GM23338 (cell line): ENCODE results near the gene APOBEC3A. TPM values are rescaled to one million over a fixed set of nuclear protein-coding genes. Genes with fewer than 3 reads are reported as not detected.

Source experiments
- ATAC-seq: fragments of 200-7000 bp; cut with Tn5 transposase; 3 replicates; pipeline ENCODE4 v1.9.1; 2020
- DNase-seq: peaks from one replicate; pipeline ENCODE4 v3.0.0-alpha.2; 2015; ENCODE audit warnings: low spot score
- H2AFZ ChIP-seq: fragments of 200-600 bp; sonication (generic); 2 replicates; pipeline ENCODE4 v1.8.0; 2016; ENCODE audit warnings: antibody characterized with exemption, mild to moderate bottlenecking, moderate library complexity
- H3F3A ChIP-seq: fragments of 200-600 bp; sonication (generic); replicated peaks from 2 replicates; pipeline ENCODE4 v1.8.0; 2017; ENCODE audit warnings: antibody characterized with exemption, mixed run types, low read depth
- H3K27ac ChIP-seq: fragments of 200-600 bp; sonication (generic); 2 replicates; pipeline ENCODE4 v1.6.1; 2016; ENCODE audit warnings: low read depth
- H3K27me3 ChIP-seq: fragments of 200-600 bp; sonication (generic); 2 replicates; pipeline ENCODE4 v1.8.0; 2016; ENCODE audit warnings: mild to moderate bottlenecking, mixed run types, moderate library complexity; ENCODE audit not compliant: insufficient read depth
- H3K36me3 ChIP-seq: fragments of 200-600 bp; sonication (generic); 2 replicates; pipeline ENCODE4 v1.8.0; 2016; ENCODE audit warnings: mild to moderate bottlenecking; ENCODE audit not compliant: insufficient read depth
- H3K4me1 ChIP-seq: fragments of 200-600 bp; sonication (generic); 2 replicates; pipeline ENCODE4 v1.8.0; 2016; ENCODE audit warnings: mild to moderate bottlenecking, moderate library complexity; ENCODE audit not compliant: insufficient read depth
- H3K4me2 ChIP-seq: fragments of 200-600 bp; sonication (generic); 2 replicates; pipeline ENCODE4 v1.7.1; 2017; ENCODE audit warnings: mixed run types
- H3K4me3 ChIP-seq: fragments of 200-600 bp; sonication (generic); 2 replicates; pipeline ENCODE4 v1.6.1; 2016; ENCODE audit warnings: mixed run types
- H3K79me2 ChIP-seq: fragments of 200-600 bp; sonication (generic); replicated peaks from 2 replicates; pipeline ENCODE4 v1.8.0; 2017; ENCODE audit warnings: mild to moderate bottlenecking; ENCODE audit not compliant: insufficient read depth
- H3K9me2 ChIP-seq: fragments of 200-600 bp; sonication (generic); 2 replicates; pipeline ENCODE4 v1.8.0; 2017; ENCODE audit not compliant: insufficient read depth
- H4K20me1 ChIP-seq: fragments of 200-600 bp; sonication (generic); replicated peaks from 2 replicates; pipeline ENCODE4 v1.8.0; 2017; ENCODE audit warnings: mild to moderate bottlenecking; ENCODE audit not compliant: insufficient read depth
- H3K27ac Mint-ChIP-seq: 2 replicates; pipeline ENCODE4 v1.8.0; 2020; ENCODE audit warnings: inconsistent platforms, mild to moderate bottlenecking, moderate library complexity, mixed read lengths
- H3K27me3 Mint-ChIP-seq: 3 replicates; pipeline ENCODE4 v1.8.0; 2022; ENCODE audit warnings: low read depth, mild to moderate bottlenecking, moderate library complexity, mixed read lengths, inconsistent platforms; ENCODE audit not compliant: insufficient read depth, poor library complexity
- H3K36me3 Mint-ChIP-seq: 3 replicates; pipeline ENCODE4 v1.8.0; 2021; ENCODE audit warnings: low read depth, mild to moderate bottlenecking, inconsistent platforms, moderate library complexity, mixed read lengths
- H3K4me1 Mint-ChIP-seq: 3 replicates; pipeline ENCODE4 v1.8.0; 2020; ENCODE audit warnings: mild to moderate bottlenecking, inconsistent platforms, mixed read lengths
- H3K4me3 Mint-ChIP-seq: 3 replicates; pipeline ENCODE4 v1.8.0; 2021; ENCODE audit warnings: moderate library complexity, mild to moderate bottlenecking, inconsistent platforms, mixed read lengths
- H3K9me3 Mint-ChIP-seq: 3 replicates; pipeline ENCODE4 v1.8.0; 2020; ENCODE audit warnings: moderate library complexity, mild to moderate bottlenecking, inconsistent platforms, mixed read lengths
- CREB1 ChIP-seq: fragments of 250-450 bp; sonication (Bioruptor Pico); IDR thresholded peaks from 2 replicates; pipeline ENCODE4 v1.5.0; 2020; ENCODE audit warnings: low read depth, mild to moderate bottlenecking, moderate library complexity
- EZH2 ChIP-seq: fragments of 200-600 bp; sonication (generic); IDR thresholded peaks from one replicate; pipeline ENCODE4 v1.8.0; 2017; ENCODE audit warnings: antibody characterized with exemption, mild to moderate bottlenecking, low read depth; ENCODE audit not compliant: unreplicated experiment
- EZH2phosphoT487 ChIP-seq: fragments of 200-600 bp; sonication (generic); IDR thresholded peaks from one replicate; pipeline ENCODE4 v1.8.1; 2018; ENCODE audit warnings: antibody characterized with exemption; ENCODE audit not compliant: unreplicated experiment
- JUNB ChIP-seq: IDR thresholded peaks from one replicate; pipeline ENCODE4 v1.6.1; 2016; ENCODE audit warnings: antibody characterized with exemption; ENCODE audit not compliant: unreplicated experiment
- NANOG ChIP-seq: IDR thresholded peaks from 2 replicates; pipeline ENCODE4 v1.6.1; 2016; ENCODE audit warnings: antibody characterized with exemption, borderline replicate concordance
- POLR2AphosphoS5 ChIP-seq: IDR thresholded peaks from 2 replicates; pipeline ENCODE4 v1.6.1; 2016; ENCODE audit warnings: antibody characterized with exemption, low read depth
- STAT1 ChIP-seq: IDR thresholded peaks from one replicate; pipeline ENCODE4 v1.6.1; 2016; ENCODE audit warnings: antibody characterized with exemption; ENCODE audit not compliant: unreplicated experiment
- ZNF114 ChIP-seq: fragments of 250-450 bp; sonication (Bioruptor Pico); IDR thresholded peaks from 2 replicates; pipeline ENCODE4 v1.5.0; 2020; ENCODE audit warnings: mild to moderate bottlenecking, moderate library complexity
- ZNF331 ChIP-seq: fragments of 250-450 bp; sonication (Bioruptor Pico); IDR thresholded peaks from 2 replicates; pipeline ENCODE4 v1.5.0; 2020; ENCODE audit warnings: low read depth, mild to moderate bottlenecking, moderate library complexity
- ZNF462 ChIP-seq: fragments of 250-450 bp; sonication (Bioruptor Pico); IDR thresholded peaks from 2 replicates; pipeline ENCODE4 v1.5.0; 2020; ENCODE audit warnings: mild to moderate bottlenecking, moderate library complexity
- polyA plus RNA-seq: library from polyadenylated mRNA; unstranded; fragments of >200 nt; fragmentation: Nextera tagmentation; extraction: Ambion mirVana; gene quantifications from 2 replicates; pipeline ENCODE4 v1.2.1, GENCODE V29; 2016
- total RNA-seq: library from RNA; depleted of rRNA; stranded (reverse); fragments of >200 nt; shearing (Covaris generic); gene quantifications from 2 replicates; pipeline ENCODE4 v1.2.3, GENCODE V29; 2014
- TF ChIP-seq, protein P1 (sequence below): IDR thresholded peaks from one replicate; pipeline ENCODE4 v1.6.1; 2018; ENCODE audit warnings: antibody characterized with exemption; ENCODE audit not compliant: unreplicated experiment
- TF ChIP-seq, protein P2 (sequence below), 2 experiments: fragments of 200-600 bp in 1 of 2; sonication (generic) in 1 of 2; conservative IDR thresholded peaks; 2 replicates each; pipeline versions ENCODE4 v1.5.1 to v1.6.1; 2016 to 2017; ENCODE audit warnings: antibody characterized with exemption in 2 of 2, low read depth in 2 of 2, mild to moderate bottlenecking in 2 of 2, moderate library complexity in 1 of 2
- TF ChIP-seq, protein P3 (sequence below): IDR thresholded peaks from 2 replicates; pipeline ENCODE4 v1.6.1; 2016; ENCODE audit warnings: antibody characterized with exemption

APOBEC3A gene
- total and polyA plus RNA-seq, 2 experiments from 2014 or later = 0.21 TPM; not detected in 1

GRCh38 chr22:38924347-38924952, 33.0 kb upstream of the APOBEC3A start:
- no peaks in the 10 kb centered on the region for H3K27me3 Mint-ChIP-seq
- no peak for DNase-seq
- Histone ChIP-seq H3K9me2 (no peaks in the 10 kb centered on the region; the same call in 1 of the 2 replicates), H3K79me2 (no peaks in the 10 kb centered on the region), H3K36me3 (no peaks in the 10 kb centered on the region), H3K4me3 (no peak overlapping the region), H3K4me2 (no peak overlapping the region), H2AFZ (no peak overlapping the region), H3F3A (no peaks in the 10 kb centered on the region), H3K27me3 (no peaks in the 10 kb centered on the region), H3K4me1 (no peaks in the 10 kb centered on the region; the same call in 1 of the 2 replicates), H3K27ac (no peak overlapping the region), H4K20me1 (no peaks in the 10 kb centered on the region)
- TF ChIP-seq, protein P1, sequence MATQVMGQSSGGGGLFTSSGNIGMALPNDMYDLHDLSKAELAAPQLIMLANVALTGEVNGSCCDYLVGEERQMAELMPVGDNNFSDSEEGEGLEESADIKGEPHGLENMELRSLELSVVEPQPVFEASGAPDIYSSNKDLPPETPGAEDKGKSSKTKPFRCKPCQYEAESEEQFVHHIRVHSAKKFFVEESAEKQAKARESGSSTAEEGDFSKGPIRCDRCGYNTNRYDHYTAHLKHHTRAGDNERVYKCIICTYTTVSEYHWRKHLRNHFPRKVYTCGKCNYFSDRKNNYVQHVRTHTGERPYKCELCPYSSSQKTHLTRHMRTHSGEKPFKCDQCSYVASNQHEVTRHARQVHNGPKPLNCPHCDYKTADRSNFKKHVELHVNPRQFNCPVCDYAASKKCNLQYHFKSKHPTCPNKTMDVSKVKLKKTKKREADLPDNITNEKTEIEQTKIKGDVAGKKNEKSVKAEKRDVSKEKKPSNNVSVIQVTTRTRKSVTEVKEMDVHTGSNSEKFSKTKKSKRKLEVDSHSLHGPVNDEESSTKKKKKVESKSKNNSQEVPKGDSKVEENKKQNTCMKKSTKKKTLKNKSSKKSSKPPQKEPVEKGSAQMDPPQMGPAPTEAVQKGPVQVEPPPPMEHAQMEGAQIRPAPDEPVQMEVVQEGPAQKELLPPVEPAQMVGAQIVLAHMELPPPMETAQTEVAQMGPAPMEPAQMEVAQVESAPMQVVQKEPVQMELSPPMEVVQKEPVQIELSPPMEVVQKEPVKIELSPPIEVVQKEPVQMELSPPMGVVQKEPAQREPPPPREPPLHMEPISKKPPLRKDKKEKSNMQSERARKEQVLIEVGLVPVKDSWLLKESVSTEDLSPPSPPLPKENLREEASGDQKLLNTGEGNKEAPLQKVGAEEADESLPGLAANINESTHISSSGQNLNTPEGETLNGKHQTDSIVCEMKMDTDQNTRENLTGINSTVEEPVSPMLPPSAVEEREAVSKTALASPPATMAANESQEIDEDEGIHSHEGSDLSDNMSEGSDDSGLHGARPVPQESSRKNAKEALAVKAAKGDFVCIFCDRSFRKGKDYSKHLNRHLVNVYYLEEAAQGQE = no peak
- TF ChIP-seq POLR2AphosphoS5 (no peak), STAT1 (no peak), NANOG (no peak), ZNF114 (CRISPR knock-in tag) (no peak), EZH2phosphoT487 (no peak), EZH2 (no peak), CREB1 (no peak), ZNF331 (CRISPR knock-in tag) (no peak), JUNB (no peak), ZNF462 (CRISPR knock-in tag) (no peak)
- TF ChIP-seq, protein P2, sequence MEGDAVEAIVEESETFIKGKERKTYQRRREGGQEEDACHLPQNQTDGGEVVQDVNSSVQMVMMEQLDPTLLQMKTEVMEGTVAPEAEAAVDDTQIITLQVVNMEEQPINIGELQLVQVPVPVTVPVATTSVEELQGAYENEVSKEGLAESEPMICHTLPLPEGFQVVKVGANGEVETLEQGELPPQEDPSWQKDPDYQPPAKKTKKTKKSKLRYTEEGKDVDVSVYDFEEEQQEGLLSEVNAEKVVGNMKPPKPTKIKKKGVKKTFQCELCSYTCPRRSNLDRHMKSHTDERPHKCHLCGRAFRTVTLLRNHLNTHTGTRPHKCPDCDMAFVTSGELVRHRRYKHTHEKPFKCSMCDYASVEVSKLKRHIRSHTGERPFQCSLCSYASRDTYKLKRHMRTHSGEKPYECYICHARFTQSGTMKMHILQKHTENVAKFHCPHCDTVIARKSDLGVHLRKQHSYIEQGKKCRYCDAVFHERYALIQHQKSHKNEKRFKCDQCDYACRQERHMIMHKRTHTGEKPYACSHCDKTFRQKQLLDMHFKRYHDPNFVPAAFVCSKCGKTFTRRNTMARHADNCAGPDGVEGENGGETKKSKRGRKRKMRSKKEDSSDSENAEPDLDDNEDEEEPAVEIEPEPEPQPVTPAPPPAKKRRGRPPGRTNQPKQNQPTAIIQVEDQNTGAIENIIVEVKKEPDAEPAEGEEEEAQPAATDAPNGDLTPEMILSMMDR (conservative IDR thresholded peaks at IDR 0.05; ENCODE audit: low read depth in 2 of 2) = no peak
- TF ChIP-seq, protein P3, sequence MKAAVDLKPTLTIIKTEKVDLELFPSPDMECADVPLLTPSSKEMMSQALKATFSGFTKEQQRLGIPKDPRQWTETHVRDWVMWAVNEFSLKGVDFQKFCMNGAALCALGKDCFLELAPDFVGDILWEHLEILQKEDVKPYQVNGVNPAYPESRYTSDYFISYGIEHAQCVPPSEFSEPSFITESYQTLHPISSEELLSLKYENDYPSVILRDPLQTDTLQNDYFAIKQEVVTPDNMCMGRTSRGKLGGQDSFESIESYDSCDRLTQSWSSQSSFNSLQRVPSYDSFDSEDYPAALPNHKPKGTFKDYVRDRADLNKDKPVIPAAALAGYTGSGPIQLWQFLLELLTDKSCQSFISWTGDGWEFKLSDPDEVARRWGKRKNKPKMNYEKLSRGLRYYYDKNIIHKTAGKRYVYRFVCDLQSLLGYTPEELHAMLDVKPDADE = no peak
- peaks cover 12% of the 10 kb centered on the region for H3K4me1 Mint-ChIP-seq
- no peaks in the 10 kb centered on the region for H3K36me3 Mint-ChIP-seq
- H3K9me3 Mint-ChIP-seq = no peaks in the 10 kb centered on the region
- H3K27ac Mint-ChIP-seq = no peak overlapping the region
- no peak for ATAC-seq
- no peak overlapping the region for H3K4me3 Mint-ChIP-seq
